Breast epithelium (tissue), 3 donors: ENCODE measurements around the gene LSAMP.

ENCODE experiments used
- CTCF ChIP-seq, 3 donors: fragments of 450-650 bp; IDR thresholded peaks; one replicate each; pipeline ENCODE4 v1.5.1; 2016 to 2017; ENCODE audit warnings: antibody characterized with exemption in 3 of 3, mild to moderate bottlenecking in 3 of 3, moderate library complexity in 3 of 3
- POLR2A ChIP-seq: fragments of 450-650 bp; IDR thresholded peaks from one replicate; pipeline ENCODE4 v1.6.1; 2016; ENCODE audit warnings: antibody characterized with exemption, mild to moderate bottlenecking, moderate library complexity
- POLR2AphosphoS5 ChIP-seq, 3 donors: sonication (generic); formaldehyde crosslinking; IDR thresholded peaks; one replicate each; pipeline ENCODE4 v1.6.1; 2017; ENCODE audit warnings: antibody characterized with exemption in 3 of 3

- TF ChIP-seq POLR2A (no peak), CTCF (IDR thresholded peaks at IDR 0.05) (no peak), POLR2AphosphoS5 (IDR thresholded peaks at IDR 0.05) (no peak)
These were observed 184.8 kb downstream of the LSAMP start for GRCh38 chr3:116260491-116260890.
